ENCODE measurements around the gene ENAH. TPM values are rescaled to one million over a fixed set of nuclear protein-coding genes. Genes with fewer than 3 reads are reported as not detected.
"Not testable (repeated sequence)": the region's sequence is repeated elsewhere in the genome, so short reads cannot be mapped to it uniquely, and the experiment has no call there.

The ENAH gene
- total RNA-seq, 1 experiment from 2014 or later: 285 TPM

DNA sequence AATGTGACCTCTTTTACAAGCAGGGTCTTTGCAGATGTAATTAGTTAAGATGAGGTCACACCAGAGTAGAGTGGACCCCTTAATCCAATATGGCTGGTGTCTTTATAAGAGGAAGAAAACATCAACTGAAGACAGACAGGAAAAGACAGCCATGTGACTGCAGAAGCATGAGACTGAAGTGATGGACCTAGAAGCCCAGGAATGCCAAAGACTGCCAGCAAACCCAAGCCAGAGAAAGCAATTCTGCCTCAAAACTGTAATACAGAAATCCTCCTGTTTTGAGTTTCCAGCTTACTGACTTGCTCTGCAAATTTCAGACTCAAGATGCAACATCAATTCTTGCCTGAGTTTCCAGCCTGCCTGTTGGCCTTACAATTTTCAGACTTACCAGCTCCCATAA lies 17.3 kb downstream of the ENAH start:
- no peak overlapping the region for H2BK20ac ChIP-seq (ENCODE audit: low read depth, low read length, poor library complexity, severe bottlenecking)
- no peak overlapping the region for H3K14ac ChIP-seq (ENCODE audit: insufficient read depth, low read length)
- H3K18ac ChIP-seq (ENCODE audit: insufficient read length, low read depth, low read length): no peak overlapping the region
- no peak overlapping the region for H2AK5ac ChIP-seq (ENCODE audit: insufficient read length, low read length)
- H4K8ac ChIP-seq (replicated peaks; ENCODE audit: insufficient read length, low read depth, low read length): no peak overlapping the region
- no peak overlapping the region for H3K56ac ChIP-seq (ENCODE audit: insufficient read length, low read depth, low read length)
- H3K4me2 ChIP-seq (ENCODE audit: insufficient read depth, insufficient read length, low read length): no peak overlapping the region
- Mint-ChIP-seq H3K9me3 (peaks cover 0 to 5% of the 10 kb centered on the region in 2 experiments; a peak in 3 of 5 replicates), H3K27ac (peak overlapping the region in 2 of 3 experiments; percentile 30 to 83; a peak in 3 of 7 replicates), H3K4me3 (no peak overlapping the region), H3K36me3 (ENCODE audit: insufficient read depth in 1 of 3, low read depth in 3 of 3) (peaks cover 26 to 44% (median 30%) of the 10 kb centered on the region in 3 experiments), H3K4me1 (peaks cover 47% of the 10 kb centered on the region in 2 experiments), H3K27me3 (ENCODE audit: low read depth) (no peaks in the 10 kb centered on the region)
- H4K20me1 ChIP-seq (ENCODE audit: control insufficient read depth, insufficient read depth, insufficient read length): no peaks in the 10 kb centered on the region
- no peak overlapping the region for H4K5ac ChIP-seq (ENCODE audit: insufficient read length, low read depth, low read length)
- H3K4me1 ChIP-seq (ENCODE audit: insufficient read depth, low read length): no peaks in the 10 kb centered on the region; the same call in 1 of the 2 replicates
- H3T11ph ChIP-seq (ENCODE audit: low read length): no peak overlapping the region
- no peaks in the 10 kb centered on the region for H3K23me2 ChIP-seq (ENCODE audit: insufficient read length, low read depth, low read length, poor library complexity, severe bottlenecking)
- H3K79me1 ChIP-seq (ENCODE audit: insufficient read depth, low read depth, low read length, poor library complexity, severe bottlenecking): no peaks in the 10 kb centered on the region
- H3K9ac ChIP-seq (ENCODE audit: extremely low read depth, insufficient read length, low read length): no peak overlapping the region
- no peak overlapping the region for H2BK120ac ChIP-seq (ENCODE audit: low read depth, low read length, poor library complexity, severe bottlenecking)
- no peaks in the 10 kb centered on the region for H3K9me3 ChIP-seq (ENCODE audit: control insufficient read depth, low read depth, low read length)
- H3K4ac ChIP-seq (ENCODE audit: low read depth, low read length): no peak overlapping the region
- H4K91ac ChIP-seq (ENCODE audit: insufficient read length, low read depth, low read length): no peak overlapping the region
- H2BK12ac ChIP-seq (ENCODE audit: insufficient read length, low read depth, low read length): no peak overlapping the region
- H2BK15ac ChIP-seq (ENCODE audit: low read depth, low read length): no peak overlapping the region
- TF ChIP-seq, protein P1, sequence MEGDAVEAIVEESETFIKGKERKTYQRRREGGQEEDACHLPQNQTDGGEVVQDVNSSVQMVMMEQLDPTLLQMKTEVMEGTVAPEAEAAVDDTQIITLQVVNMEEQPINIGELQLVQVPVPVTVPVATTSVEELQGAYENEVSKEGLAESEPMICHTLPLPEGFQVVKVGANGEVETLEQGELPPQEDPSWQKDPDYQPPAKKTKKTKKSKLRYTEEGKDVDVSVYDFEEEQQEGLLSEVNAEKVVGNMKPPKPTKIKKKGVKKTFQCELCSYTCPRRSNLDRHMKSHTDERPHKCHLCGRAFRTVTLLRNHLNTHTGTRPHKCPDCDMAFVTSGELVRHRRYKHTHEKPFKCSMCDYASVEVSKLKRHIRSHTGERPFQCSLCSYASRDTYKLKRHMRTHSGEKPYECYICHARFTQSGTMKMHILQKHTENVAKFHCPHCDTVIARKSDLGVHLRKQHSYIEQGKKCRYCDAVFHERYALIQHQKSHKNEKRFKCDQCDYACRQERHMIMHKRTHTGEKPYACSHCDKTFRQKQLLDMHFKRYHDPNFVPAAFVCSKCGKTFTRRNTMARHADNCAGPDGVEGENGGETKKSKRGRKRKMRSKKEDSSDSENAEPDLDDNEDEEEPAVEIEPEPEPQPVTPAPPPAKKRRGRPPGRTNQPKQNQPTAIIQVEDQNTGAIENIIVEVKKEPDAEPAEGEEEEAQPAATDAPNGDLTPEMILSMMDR (conservative IDR thresholded peaks at IDR 0.05): no peak
- no peak overlapping the region for H2BK5ac ChIP-seq (ENCODE audit: insufficient read length, low read length)
- no peak overlapping the region for H2AFZ ChIP-seq (ENCODE audit: low read length)
- no peak for DNase-seq
- no peak overlapping the region for H3K23ac ChIP-seq (ENCODE audit: insufficient read length, low read depth, low read length)
- H3K79me2 ChIP-seq (ENCODE audit: insufficient read depth, low read length): peaks cover 63% of the 10 kb centered on the region
- no peaks in the 10 kb centered on the region for H3K27me3 ChIP-seq (ENCODE audit: insufficient read depth, low read length)
- no peak overlapping the region for H3K27ac ChIP-seq (ENCODE audit: insufficient read length, low read depth, low read length)

- not testable (repeated sequence) for H3K14ac ChIP-seq (ENCODE audit: insufficient read depth, low read length); H3K4ac ChIP-seq (ENCODE audit: low read depth, low read length); H3K27me3 Mint-ChIP-seq (ENCODE audit: low read depth); H2BK15ac ChIP-seq (ENCODE audit: low read depth, low read length); H3K23me2 ChIP-seq (ENCODE audit: insufficient read length, low read depth, low read length, poor library complexity, severe bottlenecking); H3K18ac ChIP-seq (ENCODE audit: insufficient read length, low read depth, low read length); H3K27ac Mint-ChIP-seq; H3K56ac ChIP-seq (ENCODE audit: insufficient read length, low read depth, low read length); H4K91ac ChIP-seq (ENCODE audit: insufficient read length, low read depth, low read length); DNase-seq; H3K4me3 Mint-ChIP-seq; H3K23ac ChIP-seq (ENCODE audit: insufficient read length, low read depth, low read length); H3T11ph ChIP-seq (ENCODE audit: low read length); H3K27me3 ChIP-seq (ENCODE audit: insufficient read depth, low read length); H3K9me3 Mint-ChIP-seq; H3K9ac ChIP-seq (ENCODE audit: extremely low read depth, insufficient read length, low read length); H2BK12ac ChIP-seq (ENCODE audit: insufficient read length, low read depth, low read length); H2AFZ ChIP-seq (ENCODE audit: low read length); H3K79me1 ChIP-seq (ENCODE audit: insufficient read depth, low read depth, low read length, poor library complexity, severe bottlenecking); H2BK5ac ChIP-seq (ENCODE audit: insufficient read length, low read length); H2BK20ac ChIP-seq (ENCODE audit: low read depth, low read length, poor library complexity, severe bottlenecking); H4K5ac ChIP-seq (ENCODE audit: insufficient read length, low read depth, low read length); H2BK120ac ChIP-seq (ENCODE audit: low read depth, low read length, poor library complexity, severe bottlenecking); H3K4me1 ChIP-seq (ENCODE audit: insufficient read depth, low read length); H4K8ac ChIP-seq (replicated peaks; ENCODE audit: insufficient read length, low read depth, low read length); H2AK5ac ChIP-seq (ENCODE audit: insufficient read length, low read length); H4K20me1 ChIP-seq (ENCODE audit: control insufficient read depth, insufficient read depth, insufficient read length); H3K4me2 ChIP-seq (ENCODE audit: insufficient read depth, insufficient read length, low read length); H3K27ac ChIP-seq (ENCODE audit: insufficient read length, low read depth, low read length); H3K9me3 ChIP-seq (ENCODE audit: control insufficient read depth, low read depth, low read length)
- Mint-ChIP-seq H3K4me1 (peaks cover 45 to 62% of the 10 kb centered on the region in 2 experiments), H3K36me3 (ENCODE audit: insufficient read depth in 1 of 3, low read depth in 3 of 3) (peaks cover 4 to 20% (median 7%) of the 10 kb centered on the region in 3 experiments)
- peaks cover 53% of the 10 kb centered on the region for H3K79me2 ChIP-seq (ENCODE audit: insufficient read depth, low read length)
- WGBS (ENCODE audit: extremely low coverage, insufficient read length, low lambda C conversion rate): no CpG with 5 or more reads among the region's 4 CpGs
These were observed 20.1 kb downstream of the ENAH start for GRCh38 chr1:225632836-225633235.
